Transverse colon (tissue), 4 donors: Measurements from ENCODE around the gene SLC35F3.

Experiments used
- POLR2A ChIP-seq: fragments of 450-650 bp; IDR thresholded peaks from one replicate; pipeline ENCODE4 v1.6.1; 2016; ENCODE audit warnings: antibody characterized with exemption, mild to moderate bottlenecking, moderate library complexity
- POLR2AphosphoS5 ChIP-seq, 3 donors: sonication (generic); formaldehyde crosslinking; IDR thresholded peaks; one replicate each; pipeline ENCODE4 v1.6.1; 2016; ENCODE audit warnings: antibody characterized with exemption in 3 of 3
- TF ChIP-seq, protein P1 (sequence below), 5 experiments: fragments of 200-600 bp in 3 of 5; fragments of 450-650 bp in 2 of 5; sonication (generic) in 3 of 5; IDR thresholded peaks; 1 replicate in 2 of 5; 2 replicates in 3 of 5; pipeline ENCODE4 v1.5.1; 2016 to 2017; ENCODE audit warnings: antibody characterized with exemption in 5 of 5, inconsistent platforms in 3 of 5, mild to moderate bottlenecking in 2 of 5, moderate library complexity in 1 of 5

DNA sequence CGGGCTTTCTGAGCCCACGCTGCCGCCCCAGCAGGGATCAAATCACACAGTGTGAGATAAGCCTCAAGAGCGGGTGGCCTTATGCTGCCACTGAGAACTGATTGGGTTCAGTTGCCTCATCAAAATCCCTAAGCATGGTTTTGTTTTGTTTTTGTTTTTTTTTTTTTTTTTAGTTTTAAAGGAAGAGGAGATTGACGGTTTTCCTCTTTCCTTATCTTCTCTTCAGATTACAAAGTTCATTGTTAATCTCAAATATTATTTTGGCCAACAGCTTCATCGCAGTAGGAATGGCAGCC, 469.4 kb downstream of the SLC35F3 start:
- TF ChIP-seq, protein P1, sequence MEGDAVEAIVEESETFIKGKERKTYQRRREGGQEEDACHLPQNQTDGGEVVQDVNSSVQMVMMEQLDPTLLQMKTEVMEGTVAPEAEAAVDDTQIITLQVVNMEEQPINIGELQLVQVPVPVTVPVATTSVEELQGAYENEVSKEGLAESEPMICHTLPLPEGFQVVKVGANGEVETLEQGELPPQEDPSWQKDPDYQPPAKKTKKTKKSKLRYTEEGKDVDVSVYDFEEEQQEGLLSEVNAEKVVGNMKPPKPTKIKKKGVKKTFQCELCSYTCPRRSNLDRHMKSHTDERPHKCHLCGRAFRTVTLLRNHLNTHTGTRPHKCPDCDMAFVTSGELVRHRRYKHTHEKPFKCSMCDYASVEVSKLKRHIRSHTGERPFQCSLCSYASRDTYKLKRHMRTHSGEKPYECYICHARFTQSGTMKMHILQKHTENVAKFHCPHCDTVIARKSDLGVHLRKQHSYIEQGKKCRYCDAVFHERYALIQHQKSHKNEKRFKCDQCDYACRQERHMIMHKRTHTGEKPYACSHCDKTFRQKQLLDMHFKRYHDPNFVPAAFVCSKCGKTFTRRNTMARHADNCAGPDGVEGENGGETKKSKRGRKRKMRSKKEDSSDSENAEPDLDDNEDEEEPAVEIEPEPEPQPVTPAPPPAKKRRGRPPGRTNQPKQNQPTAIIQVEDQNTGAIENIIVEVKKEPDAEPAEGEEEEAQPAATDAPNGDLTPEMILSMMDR (IDR thresholded peaks at IDR 0.05) = no peak
- TF ChIP-seq POLR2AphosphoS5 (IDR thresholded peaks at IDR 0.05) = no peak
- TF ChIP-seq POLR2A = no peak
